SK-N-SH treated with all-trans-retinoic acid at 6 μM for 48 hours (cell line): ENCODE results near the gene SNAPC2.

Source experiments
- ARNTL ChIP-seq: fragments of 450-650 bp; formaldehyde crosslinking; IDR thresholded peaks from 2 replicates; pipeline ENCODE4 v1.5.0; 2020; ENCODE audit warnings: low read depth, mild to moderate bottlenecking, moderate library complexity, borderline replicate concordance
- BACH2 ChIP-seq: fragments of 250-450 bp; sonication (Bioruptor Pico); IDR thresholded peaks from 2 replicates; pipeline ENCODE4 v1.9.0; 2021; ENCODE audit warnings: mild to moderate bottlenecking, borderline replicate concordance
- CSDC2 ChIP-seq: fragments of 250-450 bp; sonication (Bioruptor Pico); IDR thresholded peaks from 2 replicates; pipeline ENCODE4 v1.5.0; 2020; ENCODE audit warnings: mild to moderate bottlenecking, moderate library complexity
- OSR1 ChIP-seq: fragments of 250-450 bp; sonication (Bioruptor Pico); IDR thresholded peaks from 2 replicates; pipeline ENCODE4 v1.8.0; 2022; ENCODE audit warnings: moderate library complexity, mild to moderate bottlenecking, inconsistent platforms
- RARB ChIP-seq: fragments of 250-450 bp; sonication (Bioruptor Pico); IDR thresholded peaks from 2 replicates; pipeline ENCODE4 v1.8.0; 2021; ENCODE audit warnings: mild to moderate bottlenecking, moderate library complexity
- TCF4 ChIP-seq: fragments of 250-450 bp; sonication (Bioruptor Pico); IDR thresholded peaks from 2 replicates; pipeline ENCODE4 v1.8.0; 2021; ENCODE audit warnings: mild to moderate bottlenecking, moderate library complexity, borderline replicate concordance
- ZFP3 ChIP-seq: fragments of 250-450 bp; sonication (Bioruptor Pico); IDR thresholded peaks from 2 replicates; pipeline ENCODE4 v1.5.0; 2020; ENCODE audit warnings: mild to moderate bottlenecking, moderate library complexity
- ZFP30 ChIP-seq: fragments of 450-650 bp; formaldehyde crosslinking; IDR thresholded peaks from 2 replicates; pipeline ENCODE4 v1.5.0; 2022; ENCODE audit warnings: mild to moderate bottlenecking, moderate library complexity
- TF ChIP-seq, protein P1 (sequence below): fragments of 250-450 bp; sonication (Bioruptor Pico); IDR thresholded peaks from 2 replicates; pipeline ENCODE4 v1.8.0; 2021; ENCODE audit warnings: low read depth, mild to moderate bottlenecking, moderate library complexity, borderline replicate concordance
- TF ChIP-seq, protein P2 (sequence below): fragments of 250-450 bp; sonication (Bioruptor Pico); IDR thresholded peaks from 2 replicates; pipeline ENCODE4 v1.5.1; 2020; ENCODE audit warnings: low read depth, mild to moderate bottlenecking, moderate library complexity
- TF ChIP-seq, protein P3 (sequence below): fragments of 250-450 bp; sonication (Bioruptor Pico); IDR thresholded peaks from 2 replicates; pipeline ENCODE4 v1.5.0; 2020; ENCODE audit warnings: mild to moderate bottlenecking, moderate library complexity

DNA sequence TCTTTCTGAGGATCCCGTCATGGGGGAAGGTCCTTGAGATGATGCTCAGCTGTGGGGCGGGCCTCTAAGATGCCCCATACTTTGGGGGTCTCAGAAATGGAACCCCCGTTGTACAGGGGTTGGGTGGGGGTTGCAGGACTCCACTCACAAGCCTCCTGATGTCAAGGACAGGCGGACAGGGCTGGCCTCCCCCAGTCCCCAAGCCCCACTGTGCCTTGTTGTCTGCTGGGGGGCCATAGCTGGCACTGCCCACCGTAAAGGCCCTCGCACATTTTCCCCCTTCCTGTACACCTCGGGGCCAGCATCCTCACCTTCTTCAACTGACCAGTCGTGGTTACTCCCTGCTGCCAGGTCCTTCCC is 2.7 kb downstream of the SNAPC2 start:
- TF ChIP-seq ZFP30 (CRISPR knock-in tag), result no peak
- TF ChIP-seq, protein P1, sequence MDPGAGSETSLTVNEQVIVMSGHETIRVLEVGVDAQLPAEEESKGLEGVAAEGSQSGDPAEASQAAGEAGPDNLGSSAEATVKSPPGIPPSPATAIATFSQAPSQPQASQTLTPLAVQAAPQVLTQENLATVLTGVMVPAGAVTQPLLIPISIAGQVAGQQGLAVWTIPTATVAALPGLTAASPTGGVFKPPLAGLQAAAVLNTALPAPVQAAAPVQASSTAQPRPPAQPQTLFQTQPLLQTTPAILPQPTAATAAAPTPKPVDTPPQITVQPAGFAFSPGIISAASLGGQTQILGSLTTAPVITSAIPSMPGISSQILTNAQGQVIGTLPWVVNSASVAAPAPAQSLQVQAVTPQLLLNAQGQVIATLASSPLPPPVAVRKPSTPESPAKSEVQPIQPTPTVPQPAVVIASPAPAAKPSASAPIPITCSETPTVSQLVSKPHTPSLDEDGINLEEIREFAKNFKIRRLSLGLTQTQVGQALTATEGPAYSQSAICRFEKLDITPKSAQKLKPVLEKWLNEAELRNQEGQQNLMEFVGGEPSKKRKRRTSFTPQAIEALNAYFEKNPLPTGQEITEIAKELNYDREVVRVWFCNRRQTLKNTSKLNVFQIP (CRISPR knock-in tag), result no peak
- TF ChIP-seq RARB, result no peak
- TF ChIP-seq, protein P2, sequence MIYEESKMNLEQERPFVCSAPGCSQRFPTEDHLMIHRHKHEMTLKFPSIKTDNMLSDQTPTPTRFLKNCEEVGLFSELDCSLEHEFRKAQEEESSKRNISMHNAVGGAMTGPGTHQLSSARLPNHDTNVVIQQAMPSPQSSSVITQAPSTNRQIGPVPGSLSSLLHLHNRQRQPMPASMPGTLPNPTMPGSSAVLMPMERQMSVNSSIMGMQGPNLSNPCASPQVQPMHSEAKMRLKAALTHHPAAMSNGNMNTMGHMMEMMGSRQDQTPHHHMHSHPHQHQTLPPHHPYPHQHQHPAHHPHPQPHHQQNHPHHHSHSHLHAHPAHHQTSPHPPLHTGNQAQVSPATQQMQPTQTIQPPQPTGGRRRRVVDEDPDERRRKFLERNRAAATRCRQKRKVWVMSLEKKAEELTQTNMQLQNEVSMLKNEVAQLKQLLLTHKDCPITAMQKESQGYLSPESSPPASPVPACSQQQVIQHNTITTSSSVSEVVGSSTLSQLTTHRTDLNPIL, result no peak
- TF ChIP-seq TCF4, result no peak
- TF ChIP-seq ZFP3, result no peak
- TF ChIP-seq OSR1 (CRISPR knock-in tag), result no peak
- TF ChIP-seq ARNTL (CRISPR knock-in tag), result no peak
- no peak for TF ChIP-seq BACH2 (CRISPR knock-in tag)
- TF ChIP-seq, protein P3, sequence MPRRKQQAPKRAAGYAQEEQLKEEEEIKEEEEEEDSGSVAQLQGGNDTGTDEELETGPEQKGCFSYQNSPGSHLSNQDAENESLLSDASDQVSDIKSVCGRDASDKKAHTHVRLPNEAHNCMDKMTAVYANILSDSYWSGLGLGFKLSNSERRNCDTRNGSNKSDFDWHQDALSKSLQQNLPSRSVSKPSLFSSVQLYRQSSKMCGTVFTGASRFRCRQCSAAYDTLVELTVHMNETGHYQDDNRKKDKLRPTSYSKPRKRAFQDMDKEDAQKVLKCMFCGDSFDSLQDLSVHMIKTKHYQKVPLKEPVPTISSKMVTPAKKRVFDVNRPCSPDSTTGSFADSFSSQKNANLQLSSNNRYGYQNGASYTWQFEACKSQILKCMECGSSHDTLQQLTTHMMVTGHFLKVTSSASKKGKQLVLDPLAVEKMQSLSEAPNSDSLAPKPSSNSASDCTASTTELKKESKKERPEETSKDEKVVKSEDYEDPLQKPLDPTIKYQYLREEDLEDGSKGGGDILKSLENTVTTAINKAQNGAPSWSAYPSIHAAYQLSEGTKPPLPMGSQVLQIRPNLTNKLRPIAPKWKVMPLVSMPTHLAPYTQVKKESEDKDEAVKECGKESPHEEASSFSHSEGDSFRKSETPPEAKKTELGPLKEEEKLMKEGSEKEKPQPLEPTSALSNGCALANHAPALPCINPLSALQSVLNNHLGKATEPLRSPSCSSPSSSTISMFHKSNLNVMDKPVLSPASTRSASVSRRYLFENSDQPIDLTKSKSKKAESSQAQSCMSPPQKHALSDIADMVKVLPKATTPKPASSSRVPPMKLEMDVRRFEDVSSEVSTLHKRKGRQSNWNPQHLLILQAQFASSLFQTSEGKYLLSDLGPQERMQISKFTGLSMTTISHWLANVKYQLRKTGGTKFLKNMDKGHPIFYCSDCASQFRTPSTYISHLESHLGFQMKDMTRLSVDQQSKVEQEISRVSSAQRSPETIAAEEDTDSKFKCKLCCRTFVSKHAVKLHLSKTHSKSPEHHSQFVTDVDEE (CRISPR knock-in tag), result no peak
- no peak for TF ChIP-seq CSDC2 (CRISPR knock-in tag)
